ENCODE results near the gene ZNF594. TPM values are rescaled to one million over a fixed set of nuclear protein-coding genes. Genes with fewer than 3 reads are reported as not detected.
"Not testable (repeated sequence)": the region's sequence is repeated elsewhere in the genome, so short reads cannot be mapped to it uniquely, and the experiment has no call there.

ZNF594 gene
- polyA plus RNA-seq, 12 donors, result 9.2 to 16.3 (median 11.6) TPM; not detected in 1

GRCh38 chr17:5138198-5138544, 53.5 kb downstream of the ZNF594 start:
- not testable (repeated sequence) for DNase-seq

- DNase-seq, result not testable (repeated sequence)
These were observed 54.0 kb downstream of the ZNF594 start for GRCh38 chr17:5137511-5138197.

- not testable (repeated sequence) for DNase-seq
These were observed 54.9 kb downstream of the ZNF594 start for GRCh38 chr17:5136580-5137412.

DNA sequence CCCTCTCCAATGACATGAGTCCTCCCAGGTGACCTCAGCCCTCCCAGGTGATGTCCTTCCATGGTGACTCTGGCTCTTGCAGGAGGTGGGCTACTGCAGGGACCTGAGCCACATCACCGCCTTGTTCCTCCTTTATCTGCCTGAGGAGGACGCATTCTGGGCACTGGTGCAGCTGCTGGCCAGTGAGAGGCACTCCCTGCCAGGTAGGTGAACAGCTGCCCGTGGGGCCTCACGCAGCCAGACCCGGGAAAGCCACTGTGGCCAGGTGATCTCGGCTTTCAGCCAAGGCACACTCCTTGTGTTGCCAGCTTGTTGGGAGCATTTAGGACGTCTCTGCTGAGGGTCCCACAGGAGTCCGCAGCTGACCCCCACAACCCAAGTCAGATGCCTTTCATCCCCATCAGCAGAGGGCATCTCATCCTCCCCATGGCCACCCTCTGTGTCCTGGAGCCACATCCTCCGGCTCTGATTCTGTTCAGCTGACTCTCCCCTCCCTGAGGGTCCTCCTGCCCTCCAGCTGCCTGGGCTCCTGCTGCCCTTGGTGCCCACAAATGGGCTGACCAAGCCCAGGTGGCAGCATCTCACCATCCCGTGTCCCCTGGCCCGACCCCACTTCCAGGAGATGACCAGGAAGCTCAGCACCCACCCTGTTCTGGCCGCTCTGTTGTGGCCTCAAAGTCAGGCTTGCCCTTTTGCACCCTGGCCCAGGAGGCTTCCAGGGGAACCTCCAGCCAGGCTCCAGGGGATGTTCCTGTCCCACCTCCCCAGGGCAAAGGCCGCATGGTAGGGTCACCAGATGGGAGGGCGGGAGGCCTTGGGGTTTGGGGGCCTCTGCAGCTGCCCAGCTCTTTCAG, 55.7 kb downstream of the ZNF594 start:
- no peak for DNase-seq

GRCh38 chr17:5135131-5135712, 56.4 kb downstream of the ZNF594 start:
- not testable (repeated sequence) for DNase-seq

GRCh38 chr17:5134571-5134970, 57.1 kb downstream of the ZNF594 start:
- DNase-seq, result not testable (repeated sequence)

GRCh38 chr17:5133961-5134360, 57.7 kb downstream of the ZNF594 start:
- not testable (repeated sequence) for DNase-seq

- no peak for DNase-seq
These were observed 58.4 kb downstream of the ZNF594 start for GRCh38 chr17:5133311-5133710.

DNA sequence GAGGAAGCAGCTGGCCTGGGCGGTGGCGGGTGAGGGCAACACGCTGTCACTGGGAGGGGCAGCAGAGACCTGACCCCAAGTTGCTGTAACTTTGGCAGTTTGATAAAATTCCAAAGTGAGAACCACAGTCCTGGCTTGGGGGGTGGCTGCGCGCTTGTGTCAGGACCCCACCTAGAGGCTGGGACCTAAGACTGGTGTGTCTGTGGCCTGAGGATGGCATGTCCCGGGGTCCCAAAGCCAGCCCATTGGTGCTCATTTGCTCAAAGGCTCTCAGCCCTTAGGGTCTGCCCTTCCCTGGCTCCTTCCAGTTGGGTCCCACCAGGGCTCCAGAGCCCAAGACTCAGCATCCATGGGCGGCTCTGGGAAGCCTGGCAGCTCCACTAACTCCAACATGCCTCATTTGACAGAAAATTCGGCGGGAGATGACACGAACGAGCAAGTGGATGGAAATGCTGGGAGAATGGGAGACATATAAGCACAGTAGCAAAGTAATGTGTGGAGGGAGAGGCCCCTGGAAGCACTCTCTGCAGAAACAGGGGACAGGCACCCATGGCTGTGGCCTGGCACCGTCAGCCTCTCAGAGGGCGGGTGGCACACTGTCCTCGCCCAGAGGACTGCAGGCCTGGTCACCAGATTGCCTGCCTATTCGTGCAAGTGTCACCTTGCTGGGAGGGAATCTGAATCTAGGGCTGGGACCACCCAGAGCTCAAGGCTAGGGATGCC, 59.0 kb downstream of the ZNF594 start:
- DNase-seq, result not testable (repeated sequence)

GRCh38 chr17:5131799-5132502, 59.7 kb downstream of the ZNF594 start:
- DNase-seq, result not testable (repeated sequence)

DNA sequence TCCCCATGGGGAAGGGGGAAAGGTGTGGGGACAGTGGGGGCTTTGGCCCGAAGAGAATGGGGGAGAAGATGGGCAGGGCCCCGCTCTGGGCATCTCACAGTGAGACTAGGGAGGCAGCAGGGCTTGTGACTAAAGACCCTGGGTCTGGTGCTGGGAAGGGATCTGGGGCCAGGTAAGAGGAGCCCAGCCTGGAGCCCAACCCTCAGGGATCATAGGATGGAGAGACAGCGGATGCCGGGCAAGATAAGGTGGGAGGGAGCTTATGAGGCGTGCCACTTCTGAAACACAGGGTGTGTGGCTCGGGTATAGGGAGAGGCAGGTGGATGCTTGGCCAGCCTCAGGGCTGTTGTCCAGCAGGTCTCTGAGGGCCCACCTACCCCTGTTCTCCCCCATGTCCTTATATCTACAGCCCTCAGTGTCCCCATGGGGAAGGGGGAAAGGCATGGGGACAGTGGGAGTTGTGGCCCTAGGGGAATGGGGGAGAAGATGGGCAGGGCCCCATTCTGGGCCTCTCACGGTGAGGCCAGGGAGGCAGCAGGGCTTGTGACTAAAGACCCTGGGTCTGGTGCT, 60.4 kb downstream of the ZNF594 start:
- DNase-seq, result no peak

DNA sequence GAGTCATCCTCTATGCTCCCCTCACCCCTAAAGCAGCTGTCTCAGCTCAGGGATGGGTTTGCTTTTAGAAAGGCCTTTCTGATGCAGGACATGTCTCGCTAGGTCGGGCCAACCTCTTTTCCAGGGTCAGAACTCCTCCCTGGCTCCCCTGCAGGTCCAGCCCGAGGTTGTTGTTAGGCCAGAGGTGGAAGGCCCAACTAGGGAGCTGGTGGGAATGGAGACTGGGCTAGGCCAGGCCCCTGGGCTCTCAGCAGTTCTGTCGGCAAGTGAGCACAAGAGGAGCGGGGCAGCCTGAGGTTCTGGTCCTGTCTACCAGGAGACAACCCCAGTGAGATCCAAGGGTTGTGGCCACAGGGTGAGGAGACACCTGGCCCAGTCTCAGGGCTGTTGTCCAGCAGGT, 61.0 kb downstream of the ZNF594 start:
- not testable (repeated sequence) for DNase-seq

GRCh38 chr17:5130261-5130660, 61.4 kb downstream of the ZNF594 start:
- DNase-seq, result not testable (repeated sequence)

GRCh38 chr17:5129770-5130169, 61.9 kb downstream of the ZNF594 start:
- DNase-seq, result not testable (repeated sequence)

Other genes starting within 250 kb of the ZNF594 start
- gene PFN1, start 243.3 kb downstream of the ZNF594 start, polyA plus RNA-seq (ENCODE audit: insufficient read length in 12 of 12), result 100 to 1,000 TPM in 11 of 12 donors, not detected in 1; 260 to 767 (median 354) TPM
- gene ENO3, start 240.7 kb downstream of the ZNF594 start, polyA plus RNA-seq (ENCODE audit: insufficient read length in 12 of 12), result 1,000 to 10,000 TPM in 10 of 12 donors, 100 to 1,000 TPM in 2; 501 to 7,271 (median 1,745) TPM
- gene SPAG7, start 224.1 kb downstream of the ZNF594 start, polyA plus RNA-seq (ENCODE audit: insufficient read length in 12 of 12), result 10 to 100 TPM in 11 of 12 donors, not detected in 1; 62.8 to 91.4 (median 84.4) TPM
- gene CAMTA2, start 204.2 kb downstream of the ZNF594 start, polyA plus RNA-seq (ENCODE audit: insufficient read length in 12 of 12), result 10 to 100 TPM in 11 of 12 donors, not detected in 1; 13.8 to 52.0 (median 23.3) TPM
- 1 to 10 TPM in 10 of 12 donors, not detected in 2; 3.1 to 6.8 (median 4.7) TPM for gene INCA1, start 194.3 kb downstream of the ZNF594 start, polyA plus RNA-seq (ENCODE audit: insufficient read length in 12 of 12)
- 100 to 1,000 TPM in 5 of 12 donors, 10 to 100 TPM in 6, not detected in 1; 66.2 to 127 (median 92.7) TPM for gene KIF1C, start 193.9 kb downstream of the ZNF594 start, polyA plus RNA-seq (ENCODE audit: insufficient read length in 12 of 12)
- under 1 TPM in 9 of 12 donors, not detected in 3; 0.05 to 0.45 (median 0.20) TPM for gene SLC52A1, start 156.4 kb downstream of the ZNF594 start, polyA plus RNA-seq (ENCODE audit: insufficient read length in 12 of 12)
- gene ZFP3, start 113.4 kb downstream of the ZNF594 start, polyA plus RNA-seq (ENCODE audit: insufficient read length in 12 of 12), result 10 to 100 TPM in 10 of 12 donors, 1 to 10 TPM in 1, not detected in 1; 7.8 to 16.5 (median 12.3) TPM
- 10 to 100 TPM in 10 of 12 donors, 1 to 10 TPM in 1, not detected in 1; 9.3 to 34.2 (median 11.8) TPM for gene ZNF232, start 80.0 kb downstream of the ZNF594 start, polyA plus RNA-seq (ENCODE audit: insufficient read length in 12 of 12)
- gene USP6, start 75.8 kb downstream of the ZNF594 start, polyA plus RNA-seq (ENCODE audit: insufficient read length in 12 of 12), result 10 to 100 TPM in 8 of 12 donors, 1 to 10 TPM in 3, not detected in 1; 5.7 to 36.2 (median 21.3) TPM
- gene SCIMP, start 43.0 kb upstream of the ZNF594 start, polyA plus RNA-seq (ENCODE audit: insufficient read length in 12 of 12), result 1 to 10 TPM in 7 of 12 donors, under 1 TPM in 3, not detected in 2; 0.66 to 2.9 (median 1.4) TPM
- 10 to 100 TPM in 11 of 12 donors, not detected in 1; 52.4 to 90.8 (median 58.3) TPM for gene RABEP1, start 90.4 kb upstream of the ZNF594 start, polyA plus RNA-seq (ENCODE audit: insufficient read length in 12 of 12)
- 10 to 100 TPM in 11 of 12 donors, not detected in 1; 29.1 to 61.7 (median 48.5) TPM for gene NUP88, start 227.8 kb upstream of the ZNF594 start, polyA plus RNA-seq (ENCODE audit: insufficient read length in 12 of 12)
- gene RPAIN, start 228.3 kb upstream of the ZNF594 start, polyA plus RNA-seq (ENCODE audit: insufficient read length in 12 of 12), result 10 to 100 TPM in 11 of 12 donors, not detected in 1; 38.8 to 62.5 (median 47.1) TPM
- gene C1QBP, start 247.3 kb upstream of the ZNF594 start, polyA plus RNA-seq (ENCODE audit: insufficient read length in 12 of 12), result 100 to 1,000 TPM in 10 of 12 donors, 10 to 100 TPM in 1, not detected in 1; 66.1 to 137 (median 117) TPM

Data from muscle of arm (tissue), 12 donors.